Measurements from ENCODE around the gene PRDM7. TPM values are rescaled to one million over a fixed set of nuclear protein-coding genes. Genes with fewer than 3 reads are reported as not detected.

Gene PRDM7
- total RNA-seq, 1 donor from 2014 or later, result not detected

- no peak for DNase-seq (ENCODE audit: extremely low spot score, unreplicated experiment)
- no peak for TF ChIP-seq CTCF (IDR thresholded peaks at IDR 0.05)
- H3K4me1 Mint-ChIP-seq (ENCODE audit: unreplicated experiment), result peaks cover 24% of the 10 kb centered on the region
- no peaks in the 10 kb centered on the region for H3K9me3 Mint-ChIP-seq (ENCODE audit: unreplicated experiment)
- H3K27me3 Mint-ChIP-seq (ENCODE audit: unreplicated experiment), result no peaks in the 10 kb centered on the region
- H3K4me3 Mint-ChIP-seq (ENCODE audit: unreplicated experiment), result peak overlapping the region; percentile 10
- peak overlapping the region; percentile 67 for H3K27ac Mint-ChIP-seq (ENCODE audit: unreplicated experiment)
- no peaks in the 10 kb centered on the region for H3K36me3 Mint-ChIP-seq (ENCODE audit: unreplicated experiment)
Measured at GRCh38 chr16:90020838-90021382, 56.2 kb downstream of the PRDM7 start.

GRCh38 chr16:90020260-90020837 lies 56.8 kb downstream of the PRDM7 start:
- Mint-ChIP-seq H3K27ac (ENCODE audit: unreplicated experiment) (peak overlapping the region; percentile 67), H3K9me3 (ENCODE audit: unreplicated experiment) (no peaks in the 10 kb centered on the region), H3K27me3 (ENCODE audit: unreplicated experiment) (no peaks in the 10 kb centered on the region), H3K4me3 (ENCODE audit: unreplicated experiment) (peak overlapping the region; percentile 66), H3K36me3 (ENCODE audit: unreplicated experiment) (no peaks in the 10 kb centered on the region), H3K4me1 (ENCODE audit: unreplicated experiment) (peaks cover 24% of the 10 kb centered on the region)
- no peak for TF ChIP-seq CTCF (IDR thresholded peaks at IDR 0.05)
- no peak for DNase-seq (ENCODE audit: extremely low spot score, unreplicated experiment)

- DNase-seq (ENCODE audit: extremely low spot score, unreplicated experiment), result no peak
- TF ChIP-seq CTCF (IDR thresholded peaks at IDR 0.05), result peak; percentile 32
- Mint-ChIP-seq H3K4me3 (ENCODE audit: unreplicated experiment) (peak overlapping the region; percentile 66), H3K9me3 (ENCODE audit: unreplicated experiment) (no peaks in the 10 kb centered on the region), H3K36me3 (ENCODE audit: unreplicated experiment) (no peaks in the 10 kb centered on the region), H3K27me3 (ENCODE audit: unreplicated experiment) (no peaks in the 10 kb centered on the region), H3K27ac (ENCODE audit: unreplicated experiment) (peak overlapping the region; percentile 67), H3K4me1 (ENCODE audit: unreplicated experiment) (peaks cover 24% of the 10 kb centered on the region)
Measured at GRCh38 chr16:90019543-90020259, 57.4 kb downstream of the PRDM7 start.

GRCh38 chr16:90018652-90019542 lies 58.2 kb downstream of the PRDM7 start, which contains the start of gene DBNDD1:
DBNDD1 (minus strand) TSS chr16:90019456; CDS start chr16:90019341, 115 bp downstream.
- peaks cover 24% of the 10 kb centered on the region for H3K4me1 Mint-ChIP-seq (ENCODE audit: unreplicated experiment)
- peak within 1 kb of the TSS; percentile 73 for H3K4me3 Mint-ChIP-seq (ENCODE audit: unreplicated experiment)
- DNase-seq (ENCODE audit: extremely low spot score, unreplicated experiment), result no peak
- TF ChIP-seq CTCF (IDR thresholded peaks at IDR 0.05), result no peak
- H3K27ac Mint-ChIP-seq (ENCODE audit: unreplicated experiment), result peak within 1 kb of the TSS; percentile 67
- H3K36me3 Mint-ChIP-seq (ENCODE audit: unreplicated experiment), result no peaks in the 10 kb centered on the region
- no peaks in the 10 kb centered on the region for H3K27me3 Mint-ChIP-seq (ENCODE audit: unreplicated experiment)
- H3K9me3 Mint-ChIP-seq (ENCODE audit: unreplicated experiment), result no peaks in the 10 kb centered on the region
